Fibroblast of lung (primary cell): Measurements from ENCODE around the gene ABLIM2.

ENCODE experiments used
- CTCF ChIP-seq, 2 donors: IDR thresholded peaks in 1 of 2; conservative IDR thresholded peaks in 1 of 2; 1 replicate in 1 of 2; 2 replicates in 1 of 2; pipeline ENCODE4 v1.5.1; 2011 to 2012; ENCODE audit warnings: low read length in 2 of 2, control low read depth in 1 of 2, inconsistent platforms in 1 of 2, low read depth in 1 of 2, mild to moderate bottlenecking in 1 of 2
- EZH2 ChIP-seq: IDR thresholded peaks from 2 replicates; pipeline ENCODE4 v1.5.1; 2012; ENCODE audit warnings: low read length, control low read depth, mild to moderate bottlenecking; ENCODE audit errors: missing control alignments

GRCh38 chr4:8207314-8207713, 48.7 kb upstream of the ABLIM2 start:
- TF ChIP-seq CTCF (conservative IDR thresholded peaks at IDR 0.05 in 1 of 2, IDR thresholded peaks at IDR 0.05 in 1 of 2; ENCODE audit: low read depth in 1 of 2, low read length in 2 of 2), result no peak
- no peak for TF ChIP-seq EZH2
